ENCODE results near the gene MIEF1.
A peak's percentile ranks its signal among the peaks of the same experiment; 100 is the strongest.

Gene MIEF1

DNA sequence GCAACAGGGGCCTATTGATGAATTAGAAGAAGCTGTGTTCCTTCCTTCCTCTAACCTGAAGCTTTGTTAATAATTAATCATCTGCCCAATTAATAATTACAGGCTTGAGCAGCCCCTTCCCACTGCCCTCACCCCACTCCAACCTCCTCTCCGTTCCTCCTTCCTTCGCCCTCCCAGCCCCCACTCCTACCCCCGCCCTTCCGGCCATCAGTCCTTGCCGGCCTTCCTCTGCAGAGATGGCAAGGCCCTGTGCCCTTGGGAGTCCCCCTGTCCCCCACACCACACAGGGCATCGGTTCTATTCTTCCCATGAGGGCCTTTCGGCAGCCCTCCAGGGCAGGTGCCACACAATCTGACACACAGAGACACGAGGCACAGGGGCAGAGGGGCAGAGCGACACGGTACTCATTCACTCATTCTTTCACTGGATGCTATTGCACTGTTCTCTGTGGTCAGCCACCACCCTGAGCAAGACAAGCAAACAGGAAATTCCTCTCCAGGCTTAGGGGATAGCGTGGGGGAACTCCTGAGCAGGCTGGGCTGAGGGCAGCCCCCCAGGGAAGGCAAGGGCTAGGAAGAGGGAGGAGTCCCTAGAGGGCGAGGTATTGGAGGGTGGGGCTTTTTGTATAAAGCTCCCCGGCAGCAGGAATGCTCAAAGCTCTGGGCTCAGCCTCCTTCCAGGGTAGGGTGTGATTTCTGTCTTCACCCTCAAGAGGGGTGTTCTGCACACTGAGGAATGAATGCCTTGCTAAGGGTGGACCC is 30.5 kb upstream of the MIEF1 start:
- no peak for DNase-seq

GRCh38 chr22:39472570-39473556 is 29.2 kb upstream of the MIEF1 start:
- no peak for DNase-seq

DNA sequence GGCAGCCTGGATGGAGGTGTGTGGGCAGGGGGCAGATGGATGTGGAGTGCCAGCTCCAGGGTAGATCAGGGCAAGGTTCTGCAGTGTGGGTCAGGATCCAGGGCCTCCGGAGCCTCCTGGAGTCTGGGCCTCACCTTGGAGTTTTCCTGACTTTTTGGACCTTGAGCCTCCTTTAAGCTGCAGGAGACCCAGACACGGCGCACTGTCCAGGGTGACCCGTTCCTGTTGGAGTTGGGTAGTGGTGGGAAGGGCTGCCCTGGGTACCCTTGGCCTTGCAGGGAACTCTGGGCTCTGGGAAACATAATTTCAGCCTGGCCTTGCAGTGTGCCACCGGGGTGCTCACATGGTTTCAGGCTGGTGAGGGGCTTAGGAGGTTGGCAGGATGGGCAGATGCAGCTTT is 28.2 kb upstream of the MIEF1 start:
- DNase-seq, result no peak

DNA sequence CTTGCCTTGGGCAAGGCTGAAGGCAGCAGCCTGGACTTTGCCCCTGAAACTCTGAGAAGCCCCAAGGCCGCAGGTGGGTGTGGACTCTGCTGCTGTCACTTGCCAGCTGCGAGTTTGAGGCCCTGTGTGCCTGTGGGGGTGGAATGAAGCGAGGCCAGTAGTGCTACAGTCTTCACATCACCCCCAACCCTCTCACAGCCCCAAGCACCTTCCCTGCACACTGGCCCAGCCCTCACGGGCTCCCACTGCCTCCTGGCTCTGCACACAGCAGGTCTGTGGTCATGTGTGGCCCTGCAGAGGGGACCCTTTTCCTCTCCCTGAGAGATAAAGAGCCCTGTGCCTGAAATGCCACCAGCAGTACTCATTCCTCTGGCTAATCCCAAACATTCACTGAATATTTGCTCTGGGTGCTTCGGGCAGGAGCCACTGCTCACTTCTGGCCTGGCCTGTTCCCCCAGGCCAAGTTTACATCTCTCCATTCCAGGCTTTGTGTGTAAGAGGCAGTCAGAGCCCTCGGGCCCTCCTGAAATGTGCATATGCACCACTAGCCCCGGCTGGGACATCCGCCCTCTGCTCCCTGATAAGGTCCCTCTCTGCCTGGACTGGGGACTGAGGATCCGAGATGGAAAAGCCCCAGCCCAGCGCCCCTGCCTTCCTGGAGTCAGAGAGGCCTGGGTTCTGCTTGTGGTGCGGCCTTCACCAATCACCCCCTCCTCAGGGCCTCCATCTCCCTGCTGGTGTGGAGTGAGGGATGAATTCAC is 27.6 kb upstream of the MIEF1 start:
- no peak for DNase-seq

GRCh38 chr22:39475337-39475736 is 26.8 kb upstream of the MIEF1 start:
- DNase-seq, result no peak

GRCh38 chr22:39475902-39476301 is 26.2 kb upstream of the MIEF1 start:
- DNase-seq, result no peak

- no peak for DNase-seq
These were observed 25.4 kb upstream of the MIEF1 start for GRCh38 chr22:39476664-39477063.

GRCh38 chr22:39477542-39477941 is 24.5 kb upstream of the MIEF1 start:
- DNase-seq, result no peak

- DNase-seq, result no peak
These were observed 23.6 kb upstream of the MIEF1 start for GRCh38 chr22:39478441-39478850.

- no peak for DNase-seq
These were observed 22.8 kb upstream of the MIEF1 start for GRCh38 chr22:39479254-39479653.

DNA sequence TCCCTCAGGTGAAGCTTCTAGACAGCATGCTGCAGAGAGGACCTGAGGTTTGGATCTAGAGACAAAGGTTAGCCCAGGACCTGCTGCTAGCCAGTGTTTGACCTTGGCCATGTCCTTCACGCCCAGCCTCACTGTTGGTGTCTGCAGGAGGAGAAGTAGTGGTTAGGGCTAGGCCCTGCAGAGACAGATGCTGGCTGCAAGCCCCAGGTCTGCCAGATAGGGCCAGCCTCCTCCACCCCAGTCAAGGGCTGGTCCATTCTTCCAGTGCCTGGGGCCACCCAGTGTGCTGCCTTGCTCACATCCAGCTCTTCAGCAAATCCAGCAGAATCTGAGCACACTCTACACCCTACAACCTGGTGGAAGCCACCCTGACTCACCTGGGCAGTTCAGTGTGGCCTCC is 21.5 kb upstream of the MIEF1 start:
- no peak for DNase-seq

- DNase-seq, result no peak
These were observed 21.0 kb upstream of the MIEF1 start for GRCh38 chr22:39481054-39481453.

- no peak for DNase-seq
These were observed 20.5 kb upstream of the MIEF1 start for GRCh38 chr22:39481595-39481994.

- no peak for DNase-seq
These were observed 19.3 kb upstream of the MIEF1 start for GRCh38 chr22:39482768-39483167.

- no peak for DNase-seq
These were observed 14.9 kb upstream of the MIEF1 start for GRCh38 chr22:39486951-39487825.

DNA sequence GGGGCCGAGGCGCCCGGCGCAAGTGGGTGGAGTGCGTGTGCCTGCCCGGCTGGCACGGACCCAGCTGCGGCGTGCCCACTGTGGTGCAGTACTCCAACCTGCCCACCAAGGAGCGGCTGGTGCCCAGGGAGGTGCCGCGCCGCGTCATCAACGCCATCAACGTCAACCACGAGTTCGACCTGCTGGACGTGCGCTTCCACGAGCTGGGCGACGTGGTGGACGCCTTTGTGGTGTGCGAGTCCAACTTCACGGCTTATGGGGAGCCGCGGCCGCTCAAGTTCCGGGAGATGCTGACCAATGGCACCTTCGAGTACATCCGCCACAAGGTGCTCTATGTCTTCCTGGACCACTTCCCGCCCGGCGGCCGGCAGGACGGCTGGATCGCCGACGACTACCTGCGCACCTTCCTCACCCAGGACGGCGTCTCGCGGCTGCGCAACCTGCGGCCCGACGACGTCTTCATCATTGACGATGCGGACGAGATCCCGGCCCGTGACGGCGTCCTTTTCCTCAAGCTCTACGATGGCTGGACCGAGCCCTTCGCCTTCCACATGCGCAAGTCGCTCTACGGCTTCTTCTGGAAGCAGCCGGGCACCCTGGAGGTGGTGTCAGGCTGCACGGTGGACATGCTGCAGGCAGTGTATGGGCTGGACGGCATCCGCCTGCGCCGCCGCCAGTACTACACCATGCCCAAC is 14.1 kb upstream of the MIEF1 start:
- DNase-seq, result no peak

DNA sequence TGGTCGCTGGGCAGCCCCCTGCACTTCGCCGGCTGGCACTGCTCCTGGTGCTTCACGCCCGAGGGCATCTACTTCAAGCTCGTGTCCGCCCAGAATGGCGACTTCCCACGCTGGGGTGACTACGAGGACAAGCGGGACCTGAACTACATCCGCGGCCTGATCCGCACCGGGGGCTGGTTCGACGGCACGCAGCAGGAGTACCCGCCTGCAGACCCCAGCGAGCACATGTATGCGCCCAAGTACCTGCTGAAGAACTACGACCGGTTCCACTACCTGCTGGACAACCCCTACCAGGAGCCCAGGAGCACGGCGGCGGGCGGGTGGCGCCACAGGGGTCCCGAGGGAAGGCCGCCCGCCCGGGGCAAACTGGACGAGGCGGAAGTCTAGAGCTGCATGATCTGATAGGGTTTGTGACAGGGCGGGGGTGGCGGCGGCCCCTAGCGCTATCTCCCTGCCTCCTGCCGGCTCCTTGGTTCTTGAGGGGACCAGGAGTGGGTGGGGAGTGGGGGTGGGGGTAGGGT is 13.5 kb upstream of the MIEF1 start:
- no peak for DNase-seq

DNA sequence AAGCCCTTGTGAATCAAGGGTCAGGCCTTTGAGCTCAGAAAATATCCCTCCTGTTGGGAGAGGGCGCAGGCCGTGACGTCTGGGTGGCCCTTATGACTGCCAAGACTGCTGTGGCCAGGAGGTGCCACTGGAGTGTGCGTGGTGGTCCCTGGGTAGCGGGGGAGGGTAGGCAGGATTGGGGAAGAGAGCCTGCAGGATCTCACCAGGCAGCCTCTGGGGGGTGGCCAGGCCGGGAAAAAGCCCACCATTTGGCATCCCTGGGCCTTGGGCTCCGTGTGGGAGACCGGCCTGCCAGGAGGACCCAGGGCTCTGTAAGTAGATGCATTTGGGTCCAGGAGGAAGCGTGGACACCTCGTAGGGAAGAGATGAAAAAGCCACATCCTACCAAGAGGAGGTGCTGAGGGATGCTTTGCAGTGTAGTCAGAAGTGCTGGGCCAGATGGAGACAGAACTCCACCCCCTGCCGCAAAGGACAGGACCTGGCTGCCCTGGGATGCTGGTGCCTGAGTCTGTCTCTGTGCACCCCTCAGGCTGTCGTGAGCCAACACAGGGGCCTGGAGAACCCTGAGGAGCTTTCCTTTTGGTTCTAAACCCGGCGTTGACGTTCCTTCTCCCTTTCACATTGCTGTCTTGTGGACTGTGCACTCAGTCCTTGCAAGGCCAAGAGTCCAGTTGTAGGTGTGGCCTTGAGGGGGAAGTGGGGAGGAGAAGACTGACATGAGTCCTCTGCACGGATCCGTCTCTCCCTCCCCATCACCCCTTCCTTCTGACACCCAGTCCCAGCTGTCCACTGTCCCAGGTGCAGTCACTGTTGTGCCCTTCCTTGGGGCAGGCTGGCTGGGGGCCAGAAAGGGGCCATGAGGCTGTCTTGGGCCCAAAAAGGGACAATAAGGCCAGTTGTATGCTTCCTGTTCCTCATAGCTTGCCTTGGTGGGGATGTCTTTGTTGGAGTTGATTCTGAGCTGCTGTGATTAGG is 12.7 kb upstream of the MIEF1 start:
- no peak for DNase-seq

- DNase-seq, result peak; percentile 95
These were observed 11.8 kb upstream of the MIEF1 start for GRCh38 chr22:39490135-39490798.

Measured in NCI-H1694 treated with DMSO at 0.1 percent for 48 hours (cell line).